SK-N-SH (cell line): ENCODE measurements around the gene HIPK4. TPM values are rescaled to one million over a fixed set of nuclear protein-coding genes. Genes with fewer than 3 reads are reported as not detected.
A peak's percentile ranks its signal among the peaks of the same experiment; 100 is the strongest.
"Not testable (repeated sequence)": the region's sequence is repeated elsewhere in the genome, so short reads cannot be mapped to it uniquely, and the experiment has no call there.

Source experiments
- CTCF ChIA-PET: fragments of 300-600, 350-600 bp; formaldehyde crosslinking; extraction: SDS; loops from one replicate; lab custom pipeline; 2021; lab: Yijun Ruan, JAX
- POLR2A ChIA-PET: fragments of 350-600 bp; sonication (Branson Sonifier 250); formaldehyde crosslinking; extraction: SDS; loops from one replicate; lab custom pipeline; 2020; ENCODE audit warnings: antibody characterized with exemption, inconsistent platforms; lab: Yijun Ruan, JAX
- DNase-seq: peaks from one replicate; pipeline ENCODE4 v3.0.0; 2012
- H2AFZ ChIP-seq: fragments of 200-600 bp; sonication (generic); 2 replicates; pipeline ENCODE4 v1.8.1; 2016; ENCODE audit warnings: antibody characterized with exemption, mild to moderate bottlenecking, low read depth
- H3F3A ChIP-seq: fragments of 200-600 bp; sonication (generic); replicated peaks from 2 replicates; pipeline ENCODE3; 2016; ENCODE audit warnings: antibody characterized with exemption, mild to moderate bottlenecking; ENCODE audit not compliant: insufficient read depth
- H3K27ac ChIP-seq, 2 experiments: fragments of 200-500 bp in 1 of 2; fragments of 200-600 bp in 1 of 2; sonication (Bioruptor generic) in 1 of 2; sonication (generic), shearing (Covaris generic) in 1 of 2; 2 replicates each; pipeline versions ENCODE4 v1.5.1 to v1.6.1; 2014 to 2016; ENCODE audit warnings: low read depth in 2 of 2, inconsistent platforms in 1 of 2, low read length in 1 of 2, mild to moderate bottlenecking in 1 of 2, mixed read lengths in 1 of 2
- H3K27me3 ChIP-seq: fragments of 200-600 bp; sonication (generic), shearing (Covaris generic); 2 replicates; pipeline ENCODE4 v1.6.1; 2016; ENCODE audit warnings: mixed run types; ENCODE audit not compliant: insufficient read depth
- H3K36me3 ChIP-seq, 2 experiments: fragments of 200-500 bp in 1 of 2; fragments of 200-600 bp in 1 of 2; sonication (Bioruptor generic) in 1 of 2; sonication (generic) in 1 of 2; replicated peaks in 1 of 2; 2 replicates each; pipeline versions ENCODE3 to v1.5.1; 2014 to 2016; ENCODE audit warnings: low read length in 1 of 2, mild to moderate bottlenecking in 1 of 2; ENCODE audit not compliant: insufficient read depth in 2 of 2, control insufficient read depth in 1 of 2
- H3K4me1 ChIP-seq, 2 experiments: fragments of 200-500 bp in 1 of 2; fragments of 200-600 bp in 1 of 2; sonication (Bioruptor generic) in 1 of 2; sonication (generic), shearing (Covaris generic) in 1 of 2; 2 replicates each; pipeline versions ENCODE4 v1.5.1 to v1.6.1; 2014 to 2016; ENCODE audit warnings: low read depth in 1 of 2, low read length in 1 of 2, mixed run types in 1 of 2; ENCODE audit not compliant: insufficient read depth in 2 of 2, control insufficient read depth in 1 of 2
- H3K4me2 ChIP-seq: fragments of 200-600 bp; sonication (generic), shearing (Covaris generic); 2 replicates; pipeline ENCODE4 v1.6.1; 2017; ENCODE audit warnings: mixed run types
- H3K4me3 ChIP-seq, 2 experiments: fragments of 200-500 bp in 1 of 2; fragments of 200-600 bp in 1 of 2; sonication (Bioruptor generic) in 1 of 2; sonication (generic), shearing (Covaris generic) in 1 of 2; 2 replicates each; pipeline versions ENCODE4 v1.5.1 to v1.8.1; 2014 to 2016; ENCODE audit warnings: low read depth in 2 of 2, inconsistent platforms in 1 of 2, low read length in 1 of 2, mild to moderate bottlenecking in 1 of 2, mixed read lengths in 1 of 2, moderate library complexity in 1 of 2
- H3K79me2 ChIP-seq: fragments of 200-600 bp; sonication (generic); 2 replicates; pipeline ENCODE4 v1.8.1; 2017; ENCODE audit warnings: mild to moderate bottlenecking; ENCODE audit not compliant: insufficient read depth
- H3K9ac ChIP-seq: fragments of 200-600 bp; sonication (generic); 2 replicates; pipeline ENCODE4 v1.6.1; 2017; ENCODE audit warnings: mixed run types
- H3K9me2 ChIP-seq: fragments of 200-600 bp; sonication (generic); 2 replicates; pipeline ENCODE4 v1.6.1; 2017; ENCODE audit warnings: mixed run types
- H3K9me3 ChIP-seq: fragments of 200-600 bp; sonication (generic); 2 replicates; pipeline ENCODE4 v1.6.1; 2017; ENCODE audit warnings: mixed run types, mild to moderate bottlenecking, moderate library complexity
- H4K20me1 ChIP-seq: fragments of 200-600 bp; sonication (generic); 2 replicates; pipeline ENCODE4 v1.6.1; 2017; ENCODE audit warnings: mild to moderate bottlenecking, mixed run types; ENCODE audit not compliant: insufficient read depth
- CHD2 ChIP-seq: fragments of 150-350 bp; IDR thresholded peaks from 2 replicates; pipeline ENCODE4 v1.6.1; 2018; ENCODE audit warnings: low read length; ENCODE audit not compliant: partially characterized antibody
- MXI1 ChIP-seq: IDR thresholded peaks from 2 replicates; pipeline ENCODE4 v1.6.1; 2012; ENCODE audit warnings: mild to moderate bottlenecking, low read depth, low read length, improper control_type of control experiment
- RFX5 ChIP-seq: IDR thresholded peaks from 2 replicates; pipeline ENCODE4 v1.6.1; 2012; ENCODE audit warnings: mild to moderate bottlenecking, improper control_type of control experiment, low read length
- RXRA ChIP-seq: IDR thresholded peaks from 2 replicates; pipeline ENCODE4 v1.4.0; 2012; ENCODE audit warnings: low read depth, mild to moderate bottlenecking, borderline replicate concordance
- SIN3A ChIP-seq: IDR thresholded peaks from 2 replicates; pipeline ENCODE4 v1.6.1; 2012; ENCODE audit warnings: low read depth, mild to moderate bottlenecking, low read length, moderate library complexity, borderline replicate concordance
- WGBS: methylation state at CpG from one replicate; pipeline ENCODE4 v1.1.6; 2017; ENCODE audit warnings: low lambda C conversion rate; 5-methylcytosine and 5-hydroxymethylcytosine counted together
- polyA plus RNA-seq, 3 experiments: library from polyadenylated mRNA; depleted of rRNA; stranded (reverse); fragments of >200 nt; gene quantifications; 2 replicates each; pipeline ENCODE4 v1.2.3, GENCODE V29; 2012
- TF ChIP-seq, protein P1 (sequence below): IDR thresholded peaks from 2 replicates; pipeline ENCODE4 v1.4.0; 2012; ENCODE audit warnings: low read depth, borderline replicate concordance
- TF ChIP-seq, protein P2 (sequence below): IDR thresholded peaks from 2 replicates; pipeline ENCODE4 v1.4.0; 2012; ENCODE audit warnings: low read depth
- TF ChIP-seq, protein P3 (sequence below): fragments of 150-350 bp; IDR thresholded peaks from 2 replicates; pipeline ENCODE4 v1.6.1; 2017; ENCODE audit warnings: antibody characterized with exemption, low read length, low read depth, borderline replicate concordance

HIPK4 gene
- polyA plus RNA-seq, 1 of the 3 experiments (the other 2 are of a cell fraction), result 0.23 TPM

DNA sequence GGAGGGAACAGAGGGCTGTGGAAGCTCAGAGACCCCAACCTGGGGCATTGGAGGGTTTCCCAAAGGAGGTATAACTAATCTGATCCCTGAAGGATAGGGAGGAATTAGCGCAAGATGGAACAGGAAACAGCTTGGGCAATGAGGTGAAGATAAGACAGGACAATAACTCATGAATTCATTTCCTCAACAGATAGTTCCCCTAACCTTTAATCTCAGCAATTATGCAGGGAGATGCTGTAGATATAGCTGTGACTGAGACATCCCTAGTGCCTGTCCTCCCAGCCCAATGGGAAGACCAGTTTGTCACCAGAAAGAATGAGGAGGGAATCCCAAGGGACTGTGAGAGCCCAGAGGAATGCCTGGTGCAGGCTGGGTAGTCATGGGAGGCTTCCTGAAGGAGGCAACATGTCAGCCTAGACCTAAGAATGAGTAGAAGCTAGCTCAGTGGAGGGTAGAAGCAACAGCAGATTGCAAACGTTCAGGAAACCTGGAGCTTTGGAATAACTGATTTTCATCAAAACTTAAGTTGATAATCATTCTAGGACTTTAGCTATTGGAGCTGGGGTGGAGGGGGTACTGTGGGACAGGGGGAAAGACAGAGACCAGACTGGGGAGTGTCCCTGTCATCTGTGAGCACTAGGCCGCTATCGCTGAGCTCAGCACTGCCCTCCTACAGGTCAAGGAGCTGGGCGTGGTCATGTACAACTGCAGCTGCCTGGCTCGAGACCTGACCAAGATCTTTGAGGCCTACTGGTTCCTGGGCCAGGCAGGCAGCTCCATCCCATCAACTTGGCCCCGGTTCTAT is 18.8 kb downstream of the HIPK4 start:
- H3K4me1 ChIP-seq, result peaks cover 0 to 8% of the 10 kb centered on the region in 2 experiments; a peak in 1 of 4 replicates
- 91% methylated on average over 4 of the region's 7 CpGs for WGBS
- peaks cover 17 to 25% of the 10 kb centered on the region in 2 experiments for H3K36me3 ChIP-seq
- no peak overlapping the region for H3K9ac ChIP-seq
- no peak overlapping the region for H3K4me3 ChIP-seq
- no peak overlapping the region for H3K27ac ChIP-seq
- H3F3A ChIP-seq, result no peaks in the 10 kb centered on the region
- no peak overlapping the region for H2AFZ ChIP-seq
- H3K79me2 ChIP-seq, result peaks cover 5% of the 10 kb centered on the region; the same call in 1 of the 2 replicates
- H3K4me2 ChIP-seq, result no peak overlapping the region
- CTCF ChIA-PET, result interaction anchor here (0.9 to 1.5 kb wide), 2 partner anchors 50 to 66 kb away, joined by 3 to 4 read pairs; no protein-coding TSS in a partner anchor
- no peaks in the 10 kb centered on the region for H3K9me2 ChIP-seq
- POLR2A ChIA-PET, result interaction anchor here (0.7 kb wide), 1 partner anchor 9 kb away, joined by 4 read pairs; no protein-coding TSS in a partner anchor
- H3K9me3 ChIP-seq, result no peaks in the 10 kb centered on the region
- no peaks in the 10 kb centered on the region for H4K20me1 ChIP-seq
- H3K27me3 ChIP-seq, result no peaks in the 10 kb centered on the region
- peak; percentile 10 for DNase-seq
- TF ChIP-seq, protein P1, sequence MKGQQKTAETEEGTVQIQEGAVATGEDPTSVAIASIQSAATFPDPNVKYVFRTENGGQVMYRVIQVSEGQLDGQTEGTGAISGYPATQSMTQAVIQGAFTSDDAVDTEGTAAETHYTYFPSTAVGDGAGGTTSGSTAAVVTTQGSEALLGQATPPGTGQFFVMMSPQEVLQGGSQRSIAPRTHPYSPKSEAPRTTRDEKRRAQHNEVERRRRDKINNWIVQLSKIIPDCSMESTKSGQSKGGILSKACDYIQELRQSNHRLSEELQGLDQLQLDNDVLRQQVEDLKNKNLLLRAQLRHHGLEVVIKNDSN, result no peak
- TF ChIP-seq, protein P2, sequence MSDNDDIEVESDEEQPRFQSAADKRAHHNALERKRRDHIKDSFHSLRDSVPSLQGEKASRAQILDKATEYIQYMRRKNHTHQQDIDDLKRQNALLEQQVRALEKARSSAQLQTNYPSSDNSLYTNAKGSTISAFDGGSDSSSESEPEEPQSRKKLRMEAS, result no peak
- TF ChIP-seq RXRA, result no peak
- TF ChIP-seq CHD2, result no peak
- no peak for TF ChIP-seq SIN3A
- TF ChIP-seq, protein P3, sequence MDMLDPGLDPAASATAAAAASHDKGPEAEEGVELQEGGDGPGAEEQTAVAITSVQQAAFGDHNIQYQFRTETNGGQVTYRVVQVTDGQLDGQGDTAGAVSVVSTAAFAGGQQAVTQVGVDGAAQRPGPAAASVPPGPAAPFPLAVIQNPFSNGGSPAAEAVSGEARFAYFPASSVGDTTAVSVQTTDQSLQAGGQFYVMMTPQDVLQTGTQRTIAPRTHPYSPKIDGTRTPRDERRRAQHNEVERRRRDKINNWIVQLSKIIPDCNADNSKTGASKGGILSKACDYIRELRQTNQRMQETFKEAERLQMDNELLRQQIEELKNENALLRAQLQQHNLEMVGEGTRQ, result no peak
- no peak for TF ChIP-seq MXI1
- TF ChIP-seq RFX5, result no peak

DNA sequence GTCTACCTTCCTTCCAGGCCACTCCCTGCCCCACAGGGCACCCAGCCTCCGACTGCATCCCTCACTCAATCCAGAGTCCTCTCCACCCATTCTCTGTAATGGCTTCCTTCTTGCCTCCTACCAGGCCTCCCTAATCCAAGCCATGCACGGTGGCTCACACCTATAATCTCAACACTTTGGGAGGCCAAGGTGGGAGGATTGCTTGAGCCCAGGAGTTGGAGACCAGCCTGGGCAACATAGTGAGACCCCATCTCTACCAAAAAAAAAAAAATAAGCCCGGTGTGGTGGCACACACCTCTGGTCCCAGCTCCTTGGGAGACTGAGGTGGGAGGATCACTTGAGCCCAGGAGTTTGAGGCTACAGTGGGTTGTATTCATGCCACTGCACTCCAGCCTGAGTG is 19.7 kb downstream of the HIPK4 start:
- H3K9me2 ChIP-seq, H3K27ac ChIP-seq, H3K9me3 ChIP-seq, DNase-seq, H2AFZ ChIP-seq, H3K4me2 ChIP-seq, POLR2A ChIA-PET, H3K4me3 ChIP-seq, H3K9ac ChIP-seq, H4K20me1 ChIP-seq, H3K27me3 ChIP-seq, H3F3A ChIP-seq, H3K79me2 ChIP-seq: not testable (repeated sequence)
- H3K36me3 ChIP-seq, result peaks cover 17 to 25% of the 10 kb centered on the region in 2 experiments
- H3K4me1 ChIP-seq, result peaks cover 0 to 11% of the 10 kb centered on the region in 2 experiments; a peak in 2 of 4 replicates
- 91% methylated on average over 3 of the region's 3 CpGs for WGBS
- CTCF ChIA-PET, result interaction anchor here (0.5 to 1.5 kb wide), 2 partner anchors 65 to 965 kb away, joined by 3 read pairs; no protein-coding TSS in a partner anchor
